ENCODE data around the gene KRCC1.

DNA sequence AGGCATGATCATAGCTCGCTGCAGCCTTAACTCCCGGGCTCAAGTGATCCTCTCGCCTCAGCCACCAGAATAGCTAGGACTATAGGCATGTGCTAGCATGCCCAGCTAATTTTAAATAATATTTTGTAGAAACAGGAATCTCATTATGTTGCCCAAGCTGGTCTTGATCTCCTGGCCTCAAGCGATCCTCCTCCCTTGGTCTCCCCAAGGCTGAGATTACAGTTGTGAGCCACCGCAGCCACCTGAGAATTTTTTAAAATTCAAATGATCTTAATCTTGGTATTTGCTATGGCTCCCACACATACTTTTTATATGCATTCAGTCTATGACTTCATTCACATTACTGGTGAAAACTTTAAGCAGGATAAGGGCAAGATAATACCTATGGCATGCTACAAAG lies 13.1 kb downstream of the KRCC1 start:
- TF ChIP-seq POLR2AphosphoS5 (IDR thresholded peaks at IDR 0.05; ENCODE audit: borderline replicate concordance, low read depth, low read length) = no peak
- TF ChIP-seq EZH2 (IDR thresholded peaks at IDR 0.05) = no peak

All from SK-N-MC (cell line).